K562 (cell line): Measurements from ENCODE around the gene SNUPN. TPM values are rescaled to one million over a fixed set of nuclear protein-coding genes. Genes with fewer than 3 reads are reported as not detected.
A peak's percentile ranks its signal among the peaks of the same experiment; 100 is the strongest.

Experiments
- BCL6 ChIP-seq: fragments of 250-450 bp; sonication (Bioruptor Pico); IDR thresholded peaks from 2 replicates; pipeline ENCODE4 v1.4.0; 2020
- BRCA1 ChIP-seq, 2 experiments: fragments of 450-650 bp in 1 of 2; sonication (generic) in 1 of 2; formaldehyde crosslinking in 1 of 2; IDR thresholded peaks; 2 replicates each; pipeline versions ENCODE4 v1.5.0 to v1.6.1; 2017 to 2020; ENCODE audit warnings: mild to moderate bottlenecking in 1 of 2, missing genetic modification reagents in 1 of 2
- BRF1 ChIP-seq: IDR thresholded peaks from 3 replicates; pipeline ENCODE4 v1.6.1; 2011; ENCODE audit warnings: borderline replicate concordance, mild to moderate bottlenecking; ENCODE audit not compliant: insufficient read length; ENCODE audit errors: extremely low read depth
- CBFA2T2 ChIP-seq: fragments of 450-650 bp; conservative IDR thresholded peaks from 2 replicates; pipeline ENCODE4 v1.6.1; 2017; ENCODE audit warnings: mild to moderate bottlenecking
- CBFB ChIP-seq: sonication (generic); formaldehyde crosslinking; IDR thresholded peaks from 2 replicates; pipeline ENCODE4 v1.4.0; 2020; ENCODE audit warnings: mild to moderate bottlenecking, missing genetic modification reagents
- CTBP1 ChIP-seq: fragments of 450-650 bp; IDR thresholded peaks from 2 replicates; pipeline ENCODE4 v1.6.1; 2016; ENCODE audit warnings: borderline replicate concordance
- ESRRA ChIP-seq: fragments of 450-650 bp; IDR thresholded peaks from 2 replicates; pipeline ENCODE4 v1.6.1; 2014; ENCODE audit warnings: low read depth, mild to moderate bottlenecking, moderate library complexity, borderline replicate concordance
- JUN ChIP-seq, 2 experiments: sonication (generic) in 1 of 2; formaldehyde crosslinking in 1 of 2; IDR thresholded peaks; 2 replicates each; pipeline versions ENCODE4 v1.6.1 to v1.8.0; 2012 to 2022; ENCODE audit warnings: borderline replicate concordance in 2 of 2, mild to moderate bottlenecking in 2 of 2, improper control_type of control experiment in 1 of 2, low read depth in 1 of 2, low read length in 1 of 2, missing genetic modification reagents in 1 of 2
- KAT8 ChIP-seq: fragments of 450-650 bp; IDR thresholded peaks from 2 replicates; pipeline ENCODE4 v1.6.1; 2016; ENCODE audit warnings: low read depth, mild to moderate bottlenecking
- KDM1A ChIP-seq, 2 experiments: fragments of 450-650 bp; IDR thresholded peaks; 2 replicates each; pipeline ENCODE4 v1.6.1; 2016; ENCODE audit warnings: mild to moderate bottlenecking in 2 of 2
- KLF1 ChIP-seq: fragments of 450-650 bp; IDR thresholded peaks from 2 replicates; pipeline ENCODE4 v1.6.1; 2016; ENCODE audit warnings: missing genetic modification characterization, missing compliant biosample characterization
- MTA2 ChIP-seq: fragments of 450-650 bp; IDR thresholded peaks from 2 replicates; pipeline ENCODE4 v1.6.1; 2016; ENCODE audit warnings: low read depth
- NFIX ChIP-seq: fragments of 250-450 bp; sonication (Bioruptor Pico); IDR thresholded peaks from 2 replicates; pipeline ENCODE4 v1.4.0; 2020; ENCODE audit warnings: low read depth, mild to moderate bottlenecking, moderate library complexity
- NR2C1 ChIP-seq, 2 experiments: fragments of 450-650 bp; IDR thresholded peaks; 2 replicates each; pipeline ENCODE4 v1.6.1; 2017; ENCODE audit warnings: mild to moderate bottlenecking in 2 of 2, antibody characterized with exemption in 1 of 2, inconsistent platforms in 1 of 2, missing compliant biosample characterization in 1 of 2, missing genetic modification characterization in 1 of 2
- PHB ChIP-seq: fragments of 250-450 bp; sonication (Bioruptor Pico); IDR thresholded peaks from 2 replicates; pipeline ENCODE4 v1.5.0; 2021
- RAD51 ChIP-seq: fragments of 450-650 bp; IDR thresholded peaks from 2 replicates; pipeline ENCODE4 v1.7.1; 2016; ENCODE audit warnings: low read depth, mild to moderate bottlenecking, borderline replicate concordance
- RCOR1 ChIP-seq, 2 experiments: IDR thresholded peaks; 2 replicates each; pipeline ENCODE4 v1.6.1; 2012; ENCODE audit warnings: low read depth in 2 of 2, low read length in 2 of 2, borderline replicate concordance in 1 of 2, improper control_type of control experiment in 1 of 2
- SMAD3 ChIP-seq: fragments of 450-650 bp; formaldehyde crosslinking; conservative IDR thresholded peaks from 2 replicates; pipeline ENCODE4 v1.4.0; 2020; ENCODE audit warnings: mild to moderate bottlenecking
- SOX6 ChIP-seq: fragments of 450-650 bp; IDR thresholded peaks from 2 replicates; pipeline ENCODE4 v1.6.1; 2014; ENCODE audit warnings: mild to moderate bottlenecking
- TAL1 ChIP-seq: fragments of 450-650 bp; IDR thresholded peaks from 2 replicates; pipeline ENCODE4 v1.6.1; 2016; ENCODE audit warnings: mild to moderate bottlenecking
- ZNF140 ChIP-seq: fragments of 250-450 bp; sonication (Bioruptor Pico); IDR thresholded peaks from 2 replicates; pipeline ENCODE4 v1.8.0; 2021; ENCODE audit warnings: moderate library complexity, mild to moderate bottlenecking, inconsistent platforms
- ZNF175 ChIP-seq: fragments of 200-800 bp; sonication (Bioruptor generic); IDR thresholded peaks from 2 replicates; pipeline ENCODE4 v1.6.1; 2016; ENCODE audit warnings: low read depth, mild to moderate bottlenecking, missing genetic modification characterization, missing compliant biosample characterization
- ZNF3 ChIP-seq: fragments of 250-450 bp; sonication (Bioruptor Pico); IDR thresholded peaks from 2 replicates; pipeline ENCODE4 v1.5.0; 2021; ENCODE audit warnings: mild to moderate bottlenecking, moderate library complexity
- ZNF696 ChIP-seq: fragments of 250-450 bp; sonication (Bioruptor Pico); conservative IDR thresholded peaks from 2 replicates; pipeline ENCODE4 v1.4.0; 2020; ENCODE audit warnings: mild to moderate bottlenecking, moderate library complexity
- polyA plus RNA-seq, 8 experiments: library from polyadenylated mRNA; depleted of rRNA in 4 of 8; stranded (reverse) in 5 of 8; unstranded in 3 of 8; fragments of >200 nt; fragmentation: Nextera tagmentation in 2 of 8; fragmentation: Illumina TruSeq in 1 of 8; extraction: Ambion mirVana in 2 of 8; extraction: Trizol in 1 of 8; gene quantifications; 2 replicates each; pipeline versions ENCODE4 v1.2.1 to v1.2.3, GENCODE V29; 2011 to 2014; ENCODE audit warnings: inconsistent platforms in 1 of 8, missing spikeins in 1 of 8
- total RNA-seq, 7 experiments: library from RNA; depleted of rRNA in 6 of 7; stranded (reverse); fragments of >200 nt in 6 of 7; fragmentation: Illumina TruSeq in 2 of 7; extraction: Trizol in 2 of 7; gene quantifications; 2 replicates each; pipeline versions ENCODE4 v1.2.1 to v1.2.3, GENCODE V29; 2011 to 2021; ENCODE audit warnings: low replicate concordance in 1 of 7
- TF ChIP-seq, protein P1 (sequence below): fragments of 450-650 bp; IDR thresholded peaks from 2 replicates; pipeline ENCODE4 v1.6.1; 2016
- TF ChIP-seq, protein P2 (sequence below): fragments of 450-650 bp; conservative IDR thresholded peaks from 2 replicates; pipeline ENCODE4 v1.6.1; 2016; ENCODE audit warnings: missing genetic modification characterization, low read depth, mild to moderate bottlenecking, control low read depth, missing compliant biosample characterization
- TF ChIP-seq, protein P3 (sequence below): sonication (generic); formaldehyde crosslinking; IDR thresholded peaks from 2 replicates; pipeline ENCODE4 v1.8.0; 2022; ENCODE audit warnings: mild to moderate bottlenecking, low read depth, missing genetic modification reagents

The SNUPN gene
- total and polyA plus RNA-seq, 9 of the 15 experiments (the other 6 are each of a cell fraction or from before 2014, with no cell fraction given) = 32.2 to 78.3 (median 40.0) TPM

DNA sequence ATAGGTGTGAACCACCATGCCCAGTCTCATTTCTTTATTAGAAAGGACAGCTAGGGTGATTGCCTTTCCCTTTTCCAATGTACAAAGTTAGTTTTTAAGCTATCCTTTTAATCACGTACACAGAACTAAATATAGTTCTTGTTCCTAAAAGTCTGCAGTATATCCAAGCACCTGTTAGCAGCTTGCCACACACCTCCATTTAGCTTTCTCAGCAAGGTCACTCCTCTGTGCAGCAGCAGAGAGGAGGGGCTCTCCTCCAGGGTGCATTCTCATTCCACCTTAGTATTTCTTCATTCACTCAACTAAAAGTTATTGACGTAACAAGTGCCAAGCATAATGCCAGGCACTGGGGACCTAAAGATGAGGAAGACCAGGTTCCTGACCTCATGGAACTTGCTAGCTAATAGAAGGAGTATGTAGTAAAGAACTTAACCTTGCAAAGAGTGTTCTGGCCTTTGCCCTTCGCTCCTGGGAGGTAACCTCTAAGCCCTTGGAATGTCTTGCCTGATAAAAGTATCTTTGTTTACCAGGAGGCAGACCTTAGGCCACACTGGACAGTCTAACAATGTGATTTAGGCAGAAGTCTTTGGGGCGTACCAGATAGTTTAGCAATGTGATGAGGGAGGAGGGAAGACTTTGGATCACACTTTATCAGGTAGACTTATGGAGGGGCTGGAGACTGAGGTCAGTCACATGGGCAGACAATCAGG lies 33.7 kb downstream of the SNUPN start (continued):
- TF ChIP-seq RAD51 (no peak), BCL6 (CRISPR knock-in tag) (no peak), ZNF175 (CRISPR knock-in tag) (no peak), BRF1 (no peak), RCOR1 (IDR thresholded peaks at IDR 0.05; ENCODE audit: borderline replicate concordance in 1 of 2, low read depth in 2 of 2, low read length in 2 of 2) (peak; percentile 47 to 78; a peak in 3 of 4 replicates), ZNF140 (CRISPR knock-in tag) (no peak), ZNF696 (CRISPR knock-in tag) (no peak), CTBP1 (peak; percentile 54; the same call in 1 of the 2 replicates), ZNF3 (CRISPR knock-in tag) (no peak), NR2C1 (IDR thresholded peaks at IDR 0.05) (peak; percentile 63), NR2C1 (tag; IDR thresholded peaks at IDR 0.05) (peak; percentile 64), SMAD3 (CRISPR knock-in tag) (no peak), NFIX (no peak), MTA2 (peak; percentile 39; the same call in 1 of the 2 replicates), PHB (CRISPR knock-in tag) (no peak), KAT8 (no peak), TAL1 (peak; percentile 75), JUN (IDR thresholded peaks at IDR 0.05; ENCODE audit: borderline replicate concordance, low read depth, low read length) (no peak), JUN (CRISPR knock-in tag; IDR thresholded peaks at IDR 0.05; ENCODE audit: borderline replicate concordance) (no peak), SOX6 (peak; percentile 55), CBFA2T2 (peak; percentile 77), BRCA1 (IDR thresholded peaks at IDR 0.05) (no peak), BRCA1 (CRISPR knock-in tag; IDR thresholded peaks at IDR 0.05) (no peak), CBFB (CRISPR knock-in tag) (no peak), KDM1A (IDR thresholded peaks at IDR 0.05) (peak; percentile 91), ESRRA (peak; percentile 83), KLF1 (no peak)
- TF ChIP-seq, protein P1, sequence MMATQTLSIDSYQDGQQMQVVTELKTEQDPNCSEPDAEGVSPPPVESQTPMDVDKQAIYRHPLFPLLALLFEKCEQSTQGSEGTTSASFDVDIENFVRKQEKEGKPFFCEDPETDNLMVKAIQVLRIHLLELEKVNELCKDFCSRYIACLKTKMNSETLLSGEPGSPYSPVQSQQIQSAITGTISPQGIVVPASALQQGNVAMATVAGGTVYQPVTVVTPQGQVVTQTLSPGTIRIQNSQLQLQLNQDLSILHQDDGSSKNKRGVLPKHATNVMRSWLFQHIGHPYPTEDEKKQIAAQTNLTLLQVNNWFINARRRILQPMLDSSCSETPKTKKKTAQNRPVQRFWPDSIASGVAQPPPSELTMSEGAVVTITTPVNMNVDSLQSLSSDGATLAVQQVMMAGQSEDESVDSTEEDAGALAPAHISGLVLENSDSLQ = no peak
- TF ChIP-seq, protein P2, sequence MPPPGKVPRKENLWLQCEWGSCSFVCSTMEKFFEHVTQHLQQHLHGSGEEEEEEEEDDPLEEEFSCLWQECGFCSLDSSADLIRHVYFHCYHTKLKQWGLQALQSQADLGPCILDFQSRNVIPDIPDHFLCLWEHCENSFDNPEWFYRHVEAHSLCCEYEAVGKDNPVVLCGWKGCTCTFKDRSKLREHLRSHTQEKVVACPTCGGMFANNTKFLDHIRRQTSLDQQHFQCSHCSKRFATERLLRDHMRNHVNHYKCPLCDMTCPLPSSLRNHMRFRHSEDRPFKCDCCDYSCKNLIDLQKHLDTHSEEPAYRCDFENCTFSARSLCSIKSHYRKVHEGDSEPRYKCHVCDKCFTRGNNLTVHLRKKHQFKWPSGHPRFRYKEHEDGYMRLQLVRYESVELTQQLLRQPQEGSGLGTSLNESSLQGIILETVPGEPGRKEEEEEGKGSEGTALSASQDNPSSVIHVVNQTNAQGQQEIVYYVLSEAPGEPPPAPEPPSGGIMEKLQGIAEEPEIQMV (tag) = no peak
- TF ChIP-seq, protein P3, sequence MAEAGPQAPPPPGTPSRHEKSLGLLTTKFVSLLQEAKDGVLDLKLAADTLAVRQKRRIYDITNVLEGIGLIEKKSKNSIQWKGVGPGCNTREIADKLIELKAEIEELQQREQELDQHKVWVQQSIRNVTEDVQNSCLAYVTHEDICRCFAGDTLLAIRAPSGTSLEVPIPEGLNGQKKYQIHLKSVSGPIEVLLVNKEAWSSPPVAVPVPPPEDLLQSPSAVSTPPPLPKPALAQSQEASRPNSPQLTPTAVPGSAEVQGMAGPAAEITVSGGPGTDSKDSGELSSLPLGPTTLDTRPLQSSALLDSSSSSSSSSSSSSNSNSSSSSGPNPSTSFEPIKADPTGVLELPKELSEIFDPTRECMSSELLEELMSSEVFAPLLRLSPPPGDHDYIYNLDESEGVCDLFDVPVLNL (CRISPR knock-in tag) = no peak
